NT2/D1 (cell line): Measurements from ENCODE around the gene MARCHF3.

Experiments
- YY1 ChIP-seq: IDR thresholded peaks from 2 replicates; pipeline ENCODE4 v1.6.1; 2011; ENCODE audit not compliant: insufficient read length, insufficient read depth
- ZNF274 ChIP-seq: IDR thresholded peaks from 2 replicates; pipeline ENCODE4 v1.6.1; 2011; ENCODE audit warnings: mild to moderate bottlenecking, low read depth, low read length

GRCh38 chr5:126849101-126849678, 181.2 kb downstream of the MARCHF3 start:
- no peak for TF ChIP-seq ZNF274
- TF ChIP-seq YY1: no peak
